Duodenal mucosa (tissue), 2 donors: ENCODE data around the gene ARHGAP36.

Experiments
- H3K27ac ChIP-seq: one replicate; pipeline ENCODE4 v1.7.0; 2013; ENCODE audit warnings: low read depth, low read length
- H3K27me3 ChIP-seq, 2 donors: one replicate each; pipeline ENCODE4 v1.7.0; 2013; ENCODE audit warnings: low read length in 2 of 2, control low read depth in 1 of 2; ENCODE audit not compliant: insufficient read depth in 2 of 2, control insufficient read depth in 1 of 2
- H3K36me3 ChIP-seq, 2 donors: one replicate each; pipeline ENCODE4 v1.7.0; 2013; ENCODE audit warnings: low read length in 2 of 2, control low read depth in 1 of 2; ENCODE audit not compliant: insufficient read depth in 2 of 2, control insufficient read depth in 1 of 2
- H3K4me1 ChIP-seq, 2 donors: one replicate each; pipeline ENCODE4 v1.7.0; 2013; ENCODE audit warnings: low read length in 2 of 2, control low read depth in 1 of 2; ENCODE audit not compliant: insufficient read depth in 2 of 2, control insufficient read depth in 1 of 2
- H3K4me3 ChIP-seq, 2 donors: one replicate each; pipeline ENCODE4 v1.7.0; 2013; ENCODE audit warnings: low read length in 2 of 2, low read depth in 1 of 2
- H3K9ac ChIP-seq, 2 donors: one replicate each; pipeline ENCODE4 v1.7.0; 2013; ENCODE audit warnings: low read length in 2 of 2, low read depth in 1 of 2
- H3K9me3 ChIP-seq, 2 donors: one replicate each; pipeline ENCODE4 v1.7.0; 2013; ENCODE audit warnings: low read length in 2 of 2, control low read depth in 1 of 2; ENCODE audit not compliant: control insufficient read depth in 1 of 2

Gene ARHGAP36

DNA sequence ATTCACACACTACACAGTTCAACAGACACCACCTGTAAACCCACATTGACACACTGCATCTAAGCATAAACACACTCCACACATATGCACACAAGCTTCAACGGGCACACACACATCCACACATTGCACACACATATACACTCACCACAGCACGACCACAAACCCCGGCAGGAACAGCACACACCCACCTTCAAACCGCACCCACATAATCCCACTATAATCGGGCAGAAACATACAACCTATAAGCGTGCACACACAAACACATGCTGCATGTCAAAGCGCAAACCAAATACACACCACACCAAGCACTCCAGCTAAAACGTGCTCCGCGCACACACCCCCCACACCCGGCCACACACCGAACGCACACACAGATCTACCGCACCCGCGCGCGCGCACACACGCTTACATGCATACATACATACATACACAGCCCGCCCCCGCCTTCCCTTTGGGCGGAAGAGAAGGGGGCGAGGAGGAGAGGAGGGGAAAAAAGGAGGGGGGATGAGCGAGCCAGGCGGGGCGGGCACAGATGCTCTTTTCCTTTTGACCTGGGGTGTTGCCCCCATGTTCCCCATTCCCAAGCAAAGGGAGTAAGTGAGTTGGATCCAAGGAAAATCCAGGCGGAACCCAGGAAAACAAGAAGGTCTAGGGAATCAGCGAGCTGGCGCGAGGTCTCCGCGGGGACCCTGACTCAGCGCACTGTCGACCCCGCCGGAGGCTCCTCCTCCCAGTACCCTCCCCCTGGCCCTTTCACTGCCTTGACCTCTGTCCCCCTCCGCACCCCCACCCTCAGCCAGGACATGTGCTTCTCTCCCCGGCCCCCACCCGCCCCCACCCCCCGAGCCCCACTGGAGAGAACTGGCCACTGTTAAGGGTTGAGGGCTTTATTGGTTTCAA is 9.9 kb downstream of the ARHGAP36 start:
- no peaks in the 10 kb centered on the region for H3K4me1 ChIP-seq
- no peak overlapping the region for H3K9ac ChIP-seq
- peaks cover 8 to 20% of the 10 kb centered on the region in 2 donors for H3K27me3 ChIP-seq
- H3K27ac ChIP-seq: no peak overlapping the region
- H3K4me3 ChIP-seq: no peak overlapping the region
- no peaks in the 10 kb centered on the region for H3K36me3 ChIP-seq
- no peaks in the 10 kb centered on the region for H3K9me3 ChIP-seq

GRCh38 chrX:131068945-131069719 is 11.0 kb downstream of the ARHGAP36 start:
- H3K4me3 ChIP-seq: no peak overlapping the region
- no peak overlapping the region for H3K9ac ChIP-seq
- no peaks in the 10 kb centered on the region for H3K36me3 ChIP-seq
- H3K27me3 ChIP-seq: peaks cover 8 to 20% of the 10 kb centered on the region in 2 donors
- H3K27ac ChIP-seq: no peak overlapping the region
- no peaks in the 10 kb centered on the region for H3K4me1 ChIP-seq
- H3K9me3 ChIP-seq: no peaks in the 10 kb centered on the region

- Histone ChIP-seq H3K4me3 (no peak overlapping the region), H3K27me3 (peaks cover 7 to 8% of the 10 kb centered on the region in 2 donors), H3K9ac (no peak overlapping the region), H3K9me3 (no peaks in the 10 kb centered on the region), H3K36me3 (no peaks in the 10 kb centered on the region), H3K4me1 (no peaks in the 10 kb centered on the region), H3K27ac (no peak overlapping the region)
Observed at GRCh38 chrX:131072871-131073571, 14.9 kb downstream of the ARHGAP36 start.

GRCh38 chrX:131073607-131074006 is 15.5 kb downstream of the ARHGAP36 start:
- Histone ChIP-seq H3K4me3 (no peak overlapping the region), H3K36me3 (no peaks in the 10 kb centered on the region), H3K27me3 (peaks cover 6 to 8% of the 10 kb centered on the region in 2 donors), H3K9me3 (no peaks in the 10 kb centered on the region), H3K4me1 (no peaks in the 10 kb centered on the region), H3K9ac (no peak overlapping the region), H3K27ac (no peak overlapping the region)

DNA sequence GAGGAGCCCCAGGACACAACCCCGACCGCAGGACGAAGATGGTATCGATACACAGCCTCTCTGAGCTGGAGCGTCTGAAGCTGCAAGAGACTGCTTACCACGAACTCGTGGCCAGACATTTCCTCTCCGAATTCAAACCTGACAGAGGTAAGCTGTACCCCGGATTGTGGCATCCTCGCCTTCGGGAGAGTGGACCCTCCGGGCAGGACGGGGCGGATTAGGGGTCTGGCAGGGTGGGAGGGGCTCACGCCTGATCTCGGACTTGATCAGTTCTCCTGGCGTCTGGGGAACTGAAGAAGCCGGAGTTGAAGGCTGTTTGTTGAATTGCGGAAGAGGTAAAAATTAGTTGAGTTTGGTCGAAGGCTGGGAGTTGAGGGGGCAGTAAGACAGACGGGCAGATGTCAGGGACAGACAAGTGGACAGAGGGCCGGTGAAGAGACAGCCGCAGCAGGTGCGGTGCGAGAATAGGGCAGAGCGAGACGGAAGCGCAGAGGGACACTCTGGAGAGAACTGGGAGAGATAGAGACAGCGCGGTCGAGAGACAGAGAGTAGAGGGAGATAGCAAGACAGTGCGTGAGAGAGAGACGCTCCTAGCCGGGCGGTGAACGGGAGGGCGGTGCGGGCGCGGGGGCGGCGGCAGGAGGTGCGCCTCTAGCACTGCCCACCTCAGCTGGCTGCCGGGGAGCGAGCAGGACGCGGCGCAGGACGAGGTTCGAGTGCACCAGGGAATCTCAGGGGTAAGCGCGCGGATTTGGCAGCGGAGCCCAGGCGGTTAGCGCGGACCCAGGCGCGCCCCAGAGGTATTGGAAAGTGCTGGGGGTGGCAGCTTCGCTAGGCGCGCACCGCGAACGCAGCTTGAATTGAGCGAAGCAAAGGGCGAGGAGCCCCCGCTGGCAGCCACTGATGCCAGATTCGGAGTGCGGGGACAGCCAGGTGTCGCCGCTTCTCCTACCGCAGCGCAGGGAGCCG is 23.9 kb downstream of the ARHGAP36 start:
- H3K4me1 ChIP-seq: no peaks in the 10 kb centered on the region
- no peaks in the 10 kb centered on the region for H3K36me3 ChIP-seq
- H3K9ac ChIP-seq: no peak overlapping the region
- no peak overlapping the region for H3K4me3 ChIP-seq
- H3K27me3 ChIP-seq: no peaks in the 10 kb centered on the region
- no peak overlapping the region for H3K27ac ChIP-seq
- H3K9me3 ChIP-seq: no peaks in the 10 kb centered on the region

DNA sequence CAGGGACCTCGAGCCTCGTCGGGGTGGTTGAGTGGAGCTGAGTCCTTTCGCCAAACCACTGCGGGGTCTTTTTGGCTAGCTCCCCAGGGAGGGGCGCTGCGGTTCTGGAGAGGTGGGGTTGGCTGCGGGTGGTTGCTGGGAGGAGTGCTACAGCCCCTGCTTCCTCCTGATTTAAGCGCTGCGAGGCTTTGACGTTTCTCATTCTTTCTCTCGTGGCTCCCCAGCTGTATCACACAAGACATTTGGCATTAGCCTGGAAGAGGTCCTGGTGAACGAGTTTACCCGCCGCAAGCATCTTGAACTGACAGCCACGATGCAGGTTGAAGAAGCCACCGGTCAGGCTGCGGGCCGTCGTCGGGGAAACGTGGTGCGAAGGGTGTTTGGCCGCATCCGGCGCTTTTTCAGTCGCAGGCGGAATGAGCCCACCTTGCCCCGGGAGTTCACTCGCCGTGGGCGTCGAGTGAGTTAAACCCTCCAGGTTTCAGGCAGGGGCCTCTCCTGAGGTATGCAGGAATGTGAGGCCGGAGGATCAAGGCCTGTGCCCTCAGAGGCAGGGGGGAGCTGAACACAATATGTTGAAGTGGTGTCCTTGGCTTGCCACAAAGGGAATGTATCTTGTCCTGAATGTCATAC is 25.5 kb downstream of the ARHGAP36 start:
- Histone ChIP-seq H3K9me3 (no peaks in the 10 kb centered on the region), H3K27me3 (no peaks in the 10 kb centered on the region), H3K27ac (no peak overlapping the region), H3K4me3 (no peak overlapping the region), H3K9ac (no peak overlapping the region), H3K4me1 (no peaks in the 10 kb centered on the region), H3K36me3 (no peaks in the 10 kb centered on the region)

GRCh38 chrX:131084145-131084544 is 26.0 kb downstream of the ARHGAP36 start:
- Histone ChIP-seq H3K9me3 (no peaks in the 10 kb centered on the region), H3K27ac (no peak overlapping the region), H3K4me1 (no peaks in the 10 kb centered on the region), H3K4me3 (no peak overlapping the region), H3K27me3 (no peaks in the 10 kb centered on the region), H3K36me3 (no peaks in the 10 kb centered on the region), H3K9ac (no peak overlapping the region)

DNA sequence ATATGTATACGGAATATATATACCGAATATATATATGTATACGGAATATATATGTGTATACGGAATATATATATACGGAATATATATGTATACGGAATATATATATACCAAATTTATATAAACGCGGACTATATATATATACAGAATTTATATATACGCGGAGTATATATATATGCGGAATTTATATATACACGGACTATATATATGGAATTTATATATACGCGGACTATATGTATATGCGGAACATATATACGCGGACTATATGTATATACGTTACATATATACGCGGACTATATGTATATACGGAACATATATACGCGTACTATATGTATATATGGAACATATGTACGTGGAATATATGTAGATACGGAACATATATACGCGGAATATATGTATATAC is 78.6 kb downstream of the ARHGAP36 start:
- no peaks in the 10 kb centered on the region for H3K9me3 ChIP-seq
- H3K4me1 ChIP-seq: no peaks in the 10 kb centered on the region
- no peaks in the 10 kb centered on the region for H3K36me3 ChIP-seq
- no peak overlapping the region for H3K27ac ChIP-seq
- no peak overlapping the region for H3K9ac ChIP-seq
- H3K4me3 ChIP-seq: no peak overlapping the region
- no peaks in the 10 kb centered on the region for H3K27me3 ChIP-seq

GRCh38 chrX:131139072-131139471 is 80.9 kb downstream of the ARHGAP36 start:
- no peak overlapping the region for H3K9ac ChIP-seq
- no peaks in the 10 kb centered on the region for H3K9me3 ChIP-seq
- H3K27me3 ChIP-seq: no peaks in the 10 kb centered on the region
- no peaks in the 10 kb centered on the region for H3K4me1 ChIP-seq
- H3K36me3 ChIP-seq: no peaks in the 10 kb centered on the region
- no peak overlapping the region for H3K27ac ChIP-seq
- no peak overlapping the region for H3K4me3 ChIP-seq
